ENCODE measurements around the gene KIF14. TPM values are rescaled to one million over a fixed set of nuclear protein-coding genes. Genes with fewer than 3 reads are reported as not detected.

Gene KIF14
- total and polyA plus RNA-seq, 2 donors (not counting 3 experiments of a cell fraction or from before 2014, with no cell fraction given), result 1.5 to 13.8 TPM

DNA sequence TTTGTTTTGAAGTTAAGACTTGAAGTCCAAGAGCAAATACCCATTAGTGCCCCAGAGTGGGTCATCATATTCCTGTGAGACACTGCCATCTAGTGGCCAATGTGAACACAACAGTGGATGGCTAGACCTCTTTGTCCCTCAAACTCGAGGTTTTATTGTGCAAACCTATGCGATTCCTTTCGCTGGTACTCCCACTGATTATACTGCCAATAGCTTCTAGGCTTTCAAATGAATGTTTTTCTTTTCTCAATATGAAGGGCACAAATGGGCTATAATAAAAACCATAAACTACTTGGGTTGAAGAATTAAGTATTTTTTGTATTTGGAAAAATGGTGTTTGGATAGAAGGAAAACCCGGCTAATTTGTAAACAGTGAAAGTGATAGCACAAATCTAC lies 110.3 kb downstream of the KIF14 start:
- Histone ChIP-seq H3K9me3 (replicated peaks; ENCODE audit: control insufficient read depth, insufficient read depth, low read length) (no peaks in the 10 kb centered on the region), H3K79me2 (ENCODE audit: control insufficient read depth, insufficient read depth, low read length) (no peaks in the 10 kb centered on the region), H3K9ac (replicated peaks; ENCODE audit: extremely low read depth, insufficient read depth, low read length) (no peak overlapping the region), H3K36me3 (ENCODE audit: control insufficient read depth in 2 of 2, extremely low read depth in 1 of 2, insufficient read depth in 2 of 2, low read length in 2 of 2) (no peaks in the 10 kb centered on the region), H3K27me3 (ENCODE audit: control insufficient read depth in 2 of 2, insufficient read depth in 2 of 2, low read length in 2 of 2) (peaks cover 8 to 12% of the 10 kb centered on the region in 2 experiments), H4K20me1 (replicated peaks; ENCODE audit: control insufficient read depth, extremely low read depth, insufficient read depth, low read length) (no peaks in the 10 kb centered on the region), H3K9me1 (replicated peaks; ENCODE audit: control insufficient read depth, extremely low read depth, insufficient read depth, low read length) (no peaks in the 10 kb centered on the region), H3K4me3 (replicated peaks in 1 of 3; ENCODE audit: insufficient read depth in 1 of 3, low read depth in 1 of 3, low read length in 3 of 3) (no peak overlapping the region), H3K27ac (ENCODE audit: insufficient read depth, low read depth, low read length) (no peak overlapping the region), H3K4me1 (ENCODE audit: control insufficient read depth, extremely low read depth, insufficient read depth, low read length) (no peaks in the 10 kb centered on the region), H2AFZ (ENCODE audit: low read depth, low read length) (no peak overlapping the region), H3K4me2 (ENCODE audit: insufficient read depth, low read length) (peak overlapping the region; percentile 25)
- BruUV-seq (replicated peaks), result no TSS peak
- FAIRE-seq (peak; percentile 93), DNase-seq (ENCODE audit: low read depth, low spot score) (peak; percentile 79)
- ChIA-PET POLR2A (no interaction called here), CTCF (interaction anchor here (0.5 to 2.5 kb wide), 4 partner anchors 42 to 482 kb away, joined by 3 to 12 read pairs (median 3); partner anchors contain the start of gene NR5A2)
- intact Hi-C loops (cut with micrococcal nuclease) (loop anchor here (1.0 to 10.0 kb wide), 6 partner anchors 203 to 1045 kb away; no protein-coding TSS in a partner anchor), dilution Hi-C loops (cut with MboI; ENCODE audit: extremely low pct_ligation_motif_present, low sequenced_read_pairs) (no loop called here)
- TF ChIP-seq, protein P1, sequence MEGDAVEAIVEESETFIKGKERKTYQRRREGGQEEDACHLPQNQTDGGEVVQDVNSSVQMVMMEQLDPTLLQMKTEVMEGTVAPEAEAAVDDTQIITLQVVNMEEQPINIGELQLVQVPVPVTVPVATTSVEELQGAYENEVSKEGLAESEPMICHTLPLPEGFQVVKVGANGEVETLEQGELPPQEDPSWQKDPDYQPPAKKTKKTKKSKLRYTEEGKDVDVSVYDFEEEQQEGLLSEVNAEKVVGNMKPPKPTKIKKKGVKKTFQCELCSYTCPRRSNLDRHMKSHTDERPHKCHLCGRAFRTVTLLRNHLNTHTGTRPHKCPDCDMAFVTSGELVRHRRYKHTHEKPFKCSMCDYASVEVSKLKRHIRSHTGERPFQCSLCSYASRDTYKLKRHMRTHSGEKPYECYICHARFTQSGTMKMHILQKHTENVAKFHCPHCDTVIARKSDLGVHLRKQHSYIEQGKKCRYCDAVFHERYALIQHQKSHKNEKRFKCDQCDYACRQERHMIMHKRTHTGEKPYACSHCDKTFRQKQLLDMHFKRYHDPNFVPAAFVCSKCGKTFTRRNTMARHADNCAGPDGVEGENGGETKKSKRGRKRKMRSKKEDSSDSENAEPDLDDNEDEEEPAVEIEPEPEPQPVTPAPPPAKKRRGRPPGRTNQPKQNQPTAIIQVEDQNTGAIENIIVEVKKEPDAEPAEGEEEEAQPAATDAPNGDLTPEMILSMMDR (IDR thresholded peaks at IDR 0.05; ENCODE audit: extremely low read depth in 1 of 2, insufficient read depth in 1 of 2, low read depth in 1 of 2, low read length in 2 of 2), result peak; percentile 70 to 77
- TF ChIP-seq POLR2A (IDR thresholded peaks at IDR 0.05; ENCODE audit: low read depth, low read length), result no peak
- no peak for TF ChIP-seq FOS (IDR thresholded peaks at IDR 0.05; ENCODE audit: borderline replicate concordance, insufficient read depth, low read length)

DNA sequence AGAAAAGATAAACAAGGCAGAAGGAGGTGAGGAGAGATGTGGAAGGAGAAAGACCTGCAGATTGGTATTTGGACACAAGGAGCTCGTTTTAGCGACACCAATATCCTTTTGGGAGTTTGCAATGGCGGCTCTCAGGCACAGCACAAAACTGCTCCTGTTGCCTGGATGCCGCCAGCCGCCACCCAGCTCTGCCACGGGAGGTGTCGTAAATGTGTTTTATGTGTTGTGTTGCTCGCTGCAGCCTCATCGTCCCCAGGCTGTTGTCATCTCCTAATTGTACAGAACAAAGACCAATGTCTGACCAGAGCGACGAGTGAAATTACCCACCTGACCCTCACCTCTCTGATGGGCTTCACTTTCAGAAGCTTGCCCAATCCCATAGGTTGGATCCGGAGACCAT lies 114.1 kb downstream of the KIF14 start:
- ChIA-PET CTCF (interaction anchor here (0.8 to 1.3 kb wide), 6 partner anchors 15 to 822 kb away, joined by 3 to 5 read pairs (median 3); no protein-coding TSS in a partner anchor), POLR2A (no interaction called here)
- no peak for DNase-seq (ENCODE audit: low read depth, low spot score)
- BruUV-seq (replicated peaks), result no TSS peak
- H2AFZ ChIP-seq (ENCODE audit: low read depth, low read length), result no peak overlapping the region
- H4K20me1 ChIP-seq (replicated peaks; ENCODE audit: control insufficient read depth, extremely low read depth, insufficient read depth, low read length), result no peaks in the 10 kb centered on the region
- no peak overlapping the region for H3K9ac ChIP-seq (replicated peaks; ENCODE audit: extremely low read depth, insufficient read depth, low read length)
- FAIRE-seq, result no peak
- no peak overlapping the region for H3K27ac ChIP-seq (ENCODE audit: insufficient read depth, low read depth, low read length)
- no peaks in the 10 kb centered on the region for H3K36me3 ChIP-seq (ENCODE audit: control insufficient read depth in 2 of 2, extremely low read depth in 1 of 2, insufficient read depth in 2 of 2, low read length in 2 of 2)
- H3K9me1 ChIP-seq (replicated peaks; ENCODE audit: control insufficient read depth, extremely low read depth, insufficient read depth, low read length), result no peaks in the 10 kb centered on the region
- H3K4me1 ChIP-seq (ENCODE audit: control insufficient read depth, extremely low read depth, insufficient read depth, low read length), result no peaks in the 10 kb centered on the region
- H3K4me2 ChIP-seq (ENCODE audit: insufficient read depth, low read length), result no peak overlapping the region
- H3K79me2 ChIP-seq (ENCODE audit: control insufficient read depth, insufficient read depth, low read length), result no peaks in the 10 kb centered on the region
- H3K27me3 ChIP-seq (ENCODE audit: control insufficient read depth in 2 of 2, insufficient read depth in 2 of 2, low read length in 2 of 2), result peaks cover 6 to 7% of the 10 kb centered on the region in 2 experiments
- H3K4me3 ChIP-seq (replicated peaks in 1 of 3; ENCODE audit: insufficient read depth in 1 of 3, low read depth in 1 of 3, low read length in 3 of 3), result no peak overlapping the region
- TF ChIP-seq POLR2A (IDR thresholded peaks at IDR 0.05; ENCODE audit: low read depth, low read length) (no peak), MYC (IDR thresholded peaks at IDR 0.05; ENCODE audit: low read depth, low read length) (no peak), POLR2AphosphoS5 (IDR thresholded peaks at IDR 0.05; ENCODE audit: insufficient read depth, low read depth, low read length) (no peak), JUN (IDR thresholded peaks at IDR 0.05; ENCODE audit: borderline replicate concordance, insufficient read depth, insufficient read length, low read depth) (no peak), FOS (IDR thresholded peaks at IDR 0.05; ENCODE audit: borderline replicate concordance, insufficient read depth, low read length) (no peak), EZH2 (IDR thresholded peaks at IDR 0.05; ENCODE audit: borderline replicate concordance, low read depth, low read length, severe bottlenecking) (no peak)
- TF ChIP-seq, protein P2, sequence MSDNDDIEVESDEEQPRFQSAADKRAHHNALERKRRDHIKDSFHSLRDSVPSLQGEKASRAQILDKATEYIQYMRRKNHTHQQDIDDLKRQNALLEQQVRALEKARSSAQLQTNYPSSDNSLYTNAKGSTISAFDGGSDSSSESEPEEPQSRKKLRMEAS (IDR thresholded peaks at IDR 0.05; ENCODE audit: insufficient read depth, insufficient read length), result no peak
- TF ChIP-seq, protein P1 (IDR thresholded peaks at IDR 0.05; ENCODE audit: extremely low read depth in 1 of 2, insufficient read depth in 1 of 2, low read depth in 1 of 2, low read length in 2 of 2), result no peak
- intact Hi-C loops (cut with micrococcal nuclease) (no loop called here), dilution Hi-C loops (cut with MboI; ENCODE audit: extremely low pct_ligation_motif_present, low sequenced_read_pairs) (no loop called here)
- no peaks in the 10 kb centered on the region for H3K9me3 ChIP-seq (replicated peaks; ENCODE audit: control insufficient read depth, insufficient read depth, low read length)

All from endothelial cell of umbilical vein (primary cell).